Activated CD4-positive, alpha-beta T cell treated with anti-CD3 and anti-CD28 coated beads, Interleukin-2, amount 10 ng/mL, durations not matched to agents 24 days and 14 days (primary cell): ENCODE data around the gene AKAP11. TPM values are rescaled to one million over a fixed set of nuclear protein-coding genes. Genes with fewer than 3 reads are reported as not detected.
A peak's percentile ranks its signal among the peaks of the same experiment; 100 is the strongest.

Source experiments
- DNase-seq: peaks from one replicate; pipeline ENCODE4 v3.0.0; 2022
- H3K27ac Mint-ChIP-seq: one replicate; pipeline ENCODE4 v1.8.0; 2022; ENCODE audit warnings: mild to moderate bottlenecking, mixed read lengths
- H3K27me3 Mint-ChIP-seq: one replicate; pipeline ENCODE4 v1.8.0; 2022; ENCODE audit warnings: mixed read lengths
- H3K36me3 Mint-ChIP-seq: one replicate; pipeline ENCODE4 v1.8.0; 2022; ENCODE audit warnings: low read depth, mild to moderate bottlenecking, mixed read lengths
- H3K4me1 Mint-ChIP-seq: one replicate; pipeline ENCODE4 v1.8.0; 2021; ENCODE audit warnings: mixed read lengths
- H3K4me3 Mint-ChIP-seq: one replicate; pipeline ENCODE4 v1.8.0; 2022; ENCODE audit warnings: mild to moderate bottlenecking, moderate library complexity, mixed read lengths
- H3K9me3 Mint-ChIP-seq: one replicate; pipeline ENCODE4 v1.8.0; 2021; ENCODE audit warnings: mixed read lengths
- intact Hi-C: fragments of 100-400 bp; cut with micrococcal nuclease; formaldehyde crosslinking; loops from one replicate; pipeline ENCODE4 v1.15.1; 2023
- total RNA-seq: library from RNA; stranded (reverse); gene quantifications from 2 replicates; pipeline ENCODE4 v1.2.3, GENCODE V29; 2022

Gene AKAP11
- total RNA-seq, 1 donor from 2014 or later = 39.9 TPM

DNA sequence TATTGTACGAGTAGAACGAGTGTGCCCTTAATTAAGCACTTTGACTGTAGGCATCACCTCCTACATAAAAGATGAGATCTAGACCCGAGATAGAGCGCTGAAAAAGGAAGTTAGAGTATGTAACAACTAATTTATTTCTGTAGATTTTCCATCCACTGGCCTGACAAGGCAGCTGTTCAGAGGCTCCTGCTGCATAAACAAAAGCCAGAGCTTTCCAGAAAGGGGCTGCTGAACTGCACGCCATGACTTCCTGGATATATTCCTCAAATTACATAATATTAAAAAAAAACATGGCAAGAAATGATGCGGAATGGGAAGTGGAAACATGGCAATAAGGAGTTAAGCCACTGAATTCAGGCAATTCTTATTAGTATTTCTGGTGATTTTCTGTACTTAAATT, 89.7 kb downstream of the AKAP11 start:
- Mint-ChIP-seq H3K36me3 (peaks cover 4% of the 10 kb centered on the region), H3K4me1 (peaks cover 27% of the 10 kb centered on the region), H3K27ac (no peak overlapping the region), H3K4me3 (no peak overlapping the region), H3K27me3 (no peaks in the 10 kb centered on the region), H3K9me3 (no peaks in the 10 kb centered on the region)
- intact Hi-C loops = no loop called here
- DNase-seq = no peak

DNA sequence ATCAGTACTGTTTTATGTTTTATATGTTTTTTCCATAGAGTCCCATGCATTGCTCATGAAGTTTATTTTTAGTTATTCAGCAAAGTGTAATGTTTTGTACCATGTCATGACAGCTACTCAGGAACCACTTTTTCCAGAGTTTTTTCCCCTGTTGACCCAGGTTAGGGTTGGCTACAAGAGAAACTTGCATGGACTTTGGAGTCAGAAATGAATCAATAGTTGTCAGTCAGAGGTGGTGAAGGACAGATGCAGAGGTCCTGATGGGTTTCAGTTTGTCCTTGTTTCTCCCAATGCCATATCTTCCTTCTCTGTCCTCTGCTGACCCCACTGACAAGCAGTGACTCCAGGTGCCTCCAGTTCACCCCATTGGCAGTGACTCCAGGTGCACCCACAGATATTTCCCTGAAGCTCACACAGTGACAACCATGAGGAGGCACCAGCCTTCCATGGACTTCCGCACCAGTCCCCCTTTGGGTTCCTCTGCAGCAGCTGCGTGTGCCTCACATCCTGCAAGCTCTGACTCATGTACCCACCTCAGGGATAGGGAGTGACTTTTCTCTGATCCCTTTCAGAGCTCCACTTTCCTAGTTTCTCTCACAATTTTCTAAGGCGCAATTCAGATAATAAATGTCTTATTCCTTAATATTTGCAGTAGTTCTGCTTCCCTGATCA, 92.1 kb downstream of the AKAP11 start:
- DNase-seq = no peak
- intact Hi-C loops = no loop called here
- no peaks in the 10 kb centered on the region for H3K9me3 Mint-ChIP-seq
- peaks cover 26% of the 10 kb centered on the region for H3K4me1 Mint-ChIP-seq
- no peaks in the 10 kb centered on the region for H3K36me3 Mint-ChIP-seq
- no peaks in the 10 kb centered on the region for H3K27me3 Mint-ChIP-seq
- H3K4me3 Mint-ChIP-seq = no peak overlapping the region
- H3K27ac Mint-ChIP-seq = no peak overlapping the region

DNA sequence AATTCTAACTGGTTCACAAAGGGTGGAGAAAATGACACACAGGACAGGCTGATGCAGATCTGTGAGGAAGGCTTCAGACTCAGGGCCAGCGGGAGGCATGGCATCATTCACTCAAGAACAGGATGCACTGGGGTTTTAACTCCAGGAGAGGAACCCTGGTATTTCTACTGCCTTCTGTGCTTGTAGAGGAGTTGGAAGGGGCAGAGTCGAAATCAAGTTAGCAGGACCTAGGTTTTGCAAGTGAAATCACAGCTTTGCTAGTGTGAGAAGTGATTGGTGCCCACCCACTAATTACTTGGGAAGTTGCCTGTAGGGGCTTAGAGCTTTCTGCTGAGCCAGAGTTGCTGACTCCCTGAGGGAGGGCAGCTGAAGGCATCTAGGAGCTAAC, 92.7 kb downstream of the AKAP11 start:
- DNase-seq = no peak
- H3K4me3 Mint-ChIP-seq = no peak overlapping the region
- no peaks in the 10 kb centered on the region for H3K27me3 Mint-ChIP-seq
- no peaks in the 10 kb centered on the region for H3K9me3 Mint-ChIP-seq
- intact Hi-C loops = no loop called here
- H3K4me1 Mint-ChIP-seq = peaks cover 29% of the 10 kb centered on the region
- H3K36me3 Mint-ChIP-seq = no peaks in the 10 kb centered on the region
- H3K27ac Mint-ChIP-seq = no peak overlapping the region

DNA sequence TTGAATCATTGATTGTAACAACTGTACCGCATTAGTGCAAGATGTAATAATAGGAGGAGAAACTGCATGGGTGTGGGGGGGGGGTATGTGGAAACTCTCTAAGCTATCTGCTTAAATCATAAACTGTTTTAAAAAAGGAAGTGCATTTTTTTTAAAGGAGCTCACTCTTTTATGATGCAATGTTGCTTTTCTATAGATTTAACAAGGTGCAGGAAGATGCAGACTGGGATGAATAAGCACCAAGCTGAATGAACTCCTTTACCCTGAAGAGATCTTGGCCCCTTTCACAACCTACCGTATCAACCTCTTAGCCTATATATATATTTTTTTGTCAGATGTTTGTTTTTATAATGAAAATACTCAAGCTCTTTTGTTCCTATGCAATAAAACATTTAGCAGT, 95.9 kb downstream of the AKAP11 start:
- Mint-ChIP-seq H3K27me3 (no peaks in the 10 kb centered on the region), H3K4me1 (peaks cover 40% of the 10 kb centered on the region), H3K27ac (no peak overlapping the region), H3K4me3 (no peak overlapping the region), H3K36me3 (peaks cover 3% of the 10 kb centered on the region), H3K9me3 (peaks cover 4% of the 10 kb centered on the region)
- DNase-seq = no peak
- intact Hi-C loops = no loop called here

DNA sequence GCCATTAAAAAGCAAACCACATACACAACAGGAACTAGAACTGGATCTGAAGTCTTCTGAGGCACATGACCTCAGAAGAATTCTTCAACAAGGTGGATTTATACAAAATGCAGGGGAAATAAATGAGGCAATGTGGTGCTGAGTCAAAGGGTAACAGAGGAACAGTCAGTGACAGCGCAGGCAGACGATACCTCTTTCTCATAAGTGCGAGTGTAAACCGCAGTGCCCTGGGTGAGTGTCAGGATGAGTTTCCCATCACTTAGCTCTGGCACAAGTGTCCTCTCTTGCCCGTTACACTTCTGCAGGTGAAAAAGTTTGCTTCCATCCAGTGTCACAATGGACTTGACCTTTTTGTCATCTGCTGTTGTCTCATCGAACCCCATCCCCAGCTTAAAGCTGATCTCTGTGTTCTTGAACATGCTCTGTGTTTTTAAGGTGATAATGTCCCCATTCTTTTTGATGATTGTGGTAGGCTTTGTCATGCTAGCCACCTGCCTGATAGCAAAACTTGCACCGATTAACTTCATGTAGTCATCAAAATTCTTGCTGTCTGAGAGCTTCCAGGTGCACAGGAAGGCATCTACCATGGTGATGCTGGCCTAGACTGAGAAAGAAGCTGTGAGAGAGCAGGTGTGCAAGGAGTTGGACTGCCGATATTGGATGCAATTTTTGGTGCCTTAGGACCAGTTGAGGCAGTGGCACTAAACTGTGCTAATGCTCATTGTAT, 97.3 kb downstream of the AKAP11 start:
- Mint-ChIP-seq H3K27me3 (no peaks in the 10 kb centered on the region), H3K4me1 (peaks cover 46% of the 10 kb centered on the region), H3K36me3 (peaks cover 6% of the 10 kb centered on the region), H3K4me3 (peak overlapping the region; percentile 3), H3K9me3 (peaks cover 4% of the 10 kb centered on the region), H3K27ac (peak overlapping the region; percentile 64)
- intact Hi-C loops = loop anchor here (1.0 kb wide), 2 partner anchors 8 to 15 kb away; no protein-coding TSS in a partner anchor
- no peak for DNase-seq

DNA sequence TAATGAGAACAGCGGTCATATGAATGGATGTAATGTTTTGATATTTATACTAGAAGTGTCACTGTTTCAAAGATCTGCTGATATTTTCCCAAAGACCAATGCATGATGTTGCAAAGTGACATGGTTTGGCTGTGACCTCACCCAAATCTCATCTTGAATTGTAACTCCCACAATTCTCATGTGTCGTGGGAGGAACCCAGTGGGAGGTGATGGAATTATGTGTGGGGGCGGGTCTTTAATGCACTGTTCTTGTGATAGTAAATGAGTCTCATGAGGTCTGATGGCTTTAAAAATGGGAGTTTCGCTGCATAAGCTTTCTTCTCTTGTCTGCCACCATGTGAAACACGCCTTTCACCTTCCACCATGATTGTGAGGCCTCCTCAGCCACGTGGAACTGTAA, 98.3 kb downstream of the AKAP11 start:
- Mint-ChIP-seq H3K4me3 (no peak overlapping the region), H3K36me3 (peaks cover 6% of the 10 kb centered on the region), H3K4me1 (peaks cover 46% of the 10 kb centered on the region), H3K9me3 (peaks cover 8% of the 10 kb centered on the region), H3K27me3 (no peaks in the 10 kb centered on the region), H3K27ac (peak overlapping the region; percentile 29)
- intact Hi-C loops = loop anchor here (10.0 kb wide), 1 partner anchor 905 kb away; no protein-coding TSS in a partner anchor
- DNase-seq = no peak

Other genes starting within 250 kb of the AKAP11 start
- gene DGKH, start 223.5 kb upstream of the AKAP11 start, total RNA-seq = 13.4 and 17.9 TPM in 2 replicates